ENCODE results near the gene BNC2.
A peak's percentile ranks its signal among the peaks of the same experiment; 100 is the strongest.

BNC2 gene

GRCh38 chr9:16544842-16545241 lies 325.6 kb downstream of the BNC2 start:
- Histone ChIP-seq H3F3A (ENCODE audit: low read depth) (peaks cover 6% of the 10 kb centered on the region; the same call in 1 of the 2 replicates), H4K20me1 (ENCODE audit: insufficient read depth, low read length, poor library complexity, severe bottlenecking) (no peaks in the 10 kb centered on the region), H2AFZ (ENCODE audit: low read length) (peak overlapping the region; percentile 21; the same call in 1 of the 2 replicates), H3K36me3 (ENCODE audit: insufficient read depth, low read length) (no peaks in the 10 kb centered on the region), H3K79me2 (ENCODE audit: insufficient read depth, low read length) (no peaks in the 10 kb centered on the region), H3K27me3 (ENCODE audit: insufficient read depth, low read length, poor library complexity, severe bottlenecking) (no peaks in the 10 kb centered on the region), H3K9me2 (replicated peaks; ENCODE audit: low read depth, low read length) (no peaks in the 10 kb centered on the region), H3K4me1 (ENCODE audit: insufficient read depth, low read length, poor library complexity, severe bottlenecking) (peaks cover 33% of the 10 kb centered on the region), H3K9ac (ENCODE audit: low read depth, low read length, poor library complexity, severe bottlenecking) (no peak overlapping the region), H3K4me2 (ENCODE audit: low read depth, low read length, poor library complexity, severe bottlenecking) (peak overlapping the region; percentile 36), H3K9me3 (ENCODE audit: insufficient read depth, low read depth, low read length) (no peaks in the 10 kb centered on the region), H3K4me3 (ENCODE audit: low read length, poor library complexity, severe bottlenecking) (no peak overlapping the region)
- no peak for TF ChIP-seq CTCF (conservative IDR thresholded peaks at IDR 0.05; ENCODE audit: low read length)
- no peak for TF ChIP-seq EZH2phosphoT487 (IDR thresholded peaks at IDR 0.05; ENCODE audit: borderline replicate concordance)

GRCh38 chr9:16543686-16544085 lies 326.8 kb downstream of the BNC2 start:
- no peak overlapping the region for H3K9ac ChIP-seq (ENCODE audit: low read depth, low read length, poor library complexity, severe bottlenecking)
- no peaks in the 10 kb centered on the region for H3K9me2 ChIP-seq (replicated peaks; ENCODE audit: low read depth, low read length)
- TF ChIP-seq EZH2phosphoT487 (IDR thresholded peaks at IDR 0.05; ENCODE audit: borderline replicate concordance) (no peak), CTCF (conservative IDR thresholded peaks at IDR 0.05; ENCODE audit: low read length) (no peak)
- H3K9me3 ChIP-seq (ENCODE audit: insufficient read depth, low read depth, low read length), result no peaks in the 10 kb centered on the region
- H3K4me2 ChIP-seq (ENCODE audit: low read depth, low read length, poor library complexity, severe bottlenecking), result no peak overlapping the region
- no peak overlapping the region for H3K4me3 ChIP-seq (ENCODE audit: low read length, poor library complexity, severe bottlenecking)
- H3K4me1 ChIP-seq (ENCODE audit: insufficient read depth, low read length, poor library complexity, severe bottlenecking), result peaks cover 33% of the 10 kb centered on the region
- no peaks in the 10 kb centered on the region for H3K79me2 ChIP-seq (ENCODE audit: insufficient read depth, low read length)
- peaks cover 6% of the 10 kb centered on the region; the same call in 1 of the 2 replicates for H3F3A ChIP-seq (ENCODE audit: low read depth)
- H3K27me3 ChIP-seq (ENCODE audit: insufficient read depth, low read length, poor library complexity, severe bottlenecking), result no peaks in the 10 kb centered on the region
- no peaks in the 10 kb centered on the region for H4K20me1 ChIP-seq (ENCODE audit: insufficient read depth, low read length, poor library complexity, severe bottlenecking)
- no peaks in the 10 kb centered on the region for H3K36me3 ChIP-seq (ENCODE audit: insufficient read depth, low read length)
- no peak overlapping the region for H2AFZ ChIP-seq (ENCODE audit: low read length)

DNA sequence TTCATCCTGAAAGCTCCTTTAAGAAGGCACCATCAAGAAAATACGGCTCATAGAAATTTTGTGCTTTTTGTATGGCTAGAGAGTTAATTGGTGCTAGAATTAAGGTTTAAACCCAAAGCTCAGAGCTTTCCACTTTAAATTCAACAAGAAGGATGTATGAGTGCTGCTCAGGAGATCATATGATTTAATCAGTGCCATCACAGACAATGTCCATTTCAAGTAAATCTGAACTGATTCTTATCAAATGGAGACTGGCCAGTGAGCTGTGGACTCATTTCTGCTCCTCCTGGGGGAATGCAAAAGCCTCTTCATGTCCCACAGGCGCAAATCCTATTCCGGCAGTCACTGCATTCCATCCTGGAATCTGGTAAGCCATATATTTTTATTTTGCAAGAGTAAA lies 327.2 kb downstream of the BNC2 start:
- H3K4me2 ChIP-seq (ENCODE audit: low read depth, low read length, poor library complexity, severe bottlenecking), result no peak overlapping the region
- no peak for TF ChIP-seq CTCF (conservative IDR thresholded peaks at IDR 0.05; ENCODE audit: low read length)
- TF ChIP-seq EZH2phosphoT487 (IDR thresholded peaks at IDR 0.05; ENCODE audit: borderline replicate concordance), result no peak
- no peaks in the 10 kb centered on the region for H3K9me2 ChIP-seq (replicated peaks; ENCODE audit: low read depth, low read length)
- no peaks in the 10 kb centered on the region for H3K36me3 ChIP-seq (ENCODE audit: insufficient read depth, low read length)
- H3K4me1 ChIP-seq (ENCODE audit: insufficient read depth, low read length, poor library complexity, severe bottlenecking), result peaks cover 33% of the 10 kb centered on the region
- no peaks in the 10 kb centered on the region for H3K9me3 ChIP-seq (ENCODE audit: insufficient read depth, low read depth, low read length)
- no peaks in the 10 kb centered on the region for H3K79me2 ChIP-seq (ENCODE audit: insufficient read depth, low read length)
- H4K20me1 ChIP-seq (ENCODE audit: insufficient read depth, low read length, poor library complexity, severe bottlenecking), result no peaks in the 10 kb centered on the region
- H3F3A ChIP-seq (ENCODE audit: low read depth), result peaks cover 6% of the 10 kb centered on the region; the same call in 1 of the 2 replicates
- H3K9ac ChIP-seq (ENCODE audit: low read depth, low read length, poor library complexity, severe bottlenecking), result no peak overlapping the region
- no peaks in the 10 kb centered on the region for H3K27me3 ChIP-seq (ENCODE audit: insufficient read depth, low read length, poor library complexity, severe bottlenecking)
- H3K4me3 ChIP-seq (ENCODE audit: low read length, poor library complexity, severe bottlenecking), result no peak overlapping the region
- no peak overlapping the region for H2AFZ ChIP-seq (ENCODE audit: low read length)

Data from Loucy (cell line).